ENCODE data around the gene SMIM44. TPM values are rescaled to one million over a fixed set of nuclear protein-coding genes. Genes with fewer than 3 reads are reported as not detected.

SMIM44 gene
- total RNA-seq, 4 donors from 2014 or later, result not detected

- no peak for DNase-seq (ENCODE audit: low spot score in 2 of 2)
- H3K27ac ChIP-seq, result no peak overlapping the region
- no peaks in the 10 kb centered on the region for H3K36me3 ChIP-seq
- no peak overlapping the region for H3K4me3 ChIP-seq
- H3K4me1 ChIP-seq, result no peaks in the 10 kb centered on the region
- TF ChIP-seq POLR2AphosphoS5 (IDR thresholded peaks at IDR 0.05) (no peak), EP300 (IDR thresholded peaks at IDR 0.05) (no peak), CTCF (IDR thresholded peaks at IDR 0.05) (no peak)
- peaks cover 59% of the 10 kb centered on the region for H3K27me3 ChIP-seq
- 75% methylated on average over 18 of the region's 38 CpGs for WGBS
- H3K9me3 ChIP-seq, result no peaks in the 10 kb centered on the region
Measured at GRCh38 chr19:3481241-3482090, 1.8 kb downstream of the SMIM44 start.

GRCh38 chr19:3480383-3481091 lies 2.7 kb downstream of the SMIM44 start, which contains the start of gene SMIM24:
Gene SMIM24, minus strand, starts transcription at chr19:3480525. Its CDS starts 62 bp downstream, at chr19:3480463.
- 83% methylated on average over 9 of the region's 27 CpGs for WGBS
- no peaks in the 10 kb centered on the region for H3K9me3 ChIP-seq
- H3K36me3 ChIP-seq, result no peaks in the 10 kb centered on the region
- H3K27ac ChIP-seq, result no peak within 1 kb of the TSS
- H3K4me3 ChIP-seq, result no peak within 1 kb of the TSS
- TF ChIP-seq EP300 (IDR thresholded peaks at IDR 0.05) (no peak), POLR2A (IDR thresholded peaks at IDR 0.05) (no peak), CTCF (IDR thresholded peaks at IDR 0.05) (no peak), POLR2AphosphoS5 (IDR thresholded peaks at IDR 0.05) (no peak)
- DNase-seq (ENCODE audit: low spot score in 2 of 2), result no peak
- H3K4me1 ChIP-seq, result no peaks in the 10 kb centered on the region
- H3K27me3 ChIP-seq, result peaks cover 59% of the 10 kb centered on the region

GRCh38 chr19:3479834-3480215 lies 3.4 kb downstream of the SMIM44 start:
- 26% methylated on average over 8 of the region's 9 CpGs for WGBS
- Histone ChIP-seq H3K27ac (no peak overlapping the region), H3K27me3 (peaks cover 54% of the 10 kb centered on the region), H3K9me3 (no peaks in the 10 kb centered on the region), H3K4me3 (no peak overlapping the region), H3K36me3 (no peaks in the 10 kb centered on the region), H3K4me1 (no peaks in the 10 kb centered on the region)
- no peak for TF ChIP-seq EP300 (IDR thresholded peaks at IDR 0.05)
- no peak for TF ChIP-seq CTCF (IDR thresholded peaks at IDR 0.05)
- no peak for TF ChIP-seq POLR2AphosphoS5 (IDR thresholded peaks at IDR 0.05)
- no peak for TF ChIP-seq POLR2A (IDR thresholded peaks at IDR 0.05)
- no peak for DNase-seq (ENCODE audit: low spot score in 2 of 2)

GRCh38 chr19:3479177-3479833 lies 3.9 kb downstream of the SMIM44 start:
- DNase-seq (ENCODE audit: low spot score in 2 of 2), result peak in 1 of 2 donors; percentile 63
- WGBS, result 12% methylated on average over 7 of the region's 7 CpGs
- H3K27me3 ChIP-seq, result peaks cover 49% of the 10 kb centered on the region
- TF ChIP-seq POLR2A (IDR thresholded peaks at IDR 0.05) (no peak), EP300 (IDR thresholded peaks at IDR 0.05) (no peak), CTCF (IDR thresholded peaks at IDR 0.05) (no peak), POLR2AphosphoS5 (IDR thresholded peaks at IDR 0.05) (no peak)
- H3K4me1 ChIP-seq, result no peaks in the 10 kb centered on the region
- H3K9me3 ChIP-seq, result no peaks in the 10 kb centered on the region
- no peak overlapping the region for H3K4me3 ChIP-seq
- H3K27ac ChIP-seq, result no peak overlapping the region
- H3K36me3 ChIP-seq, result no peaks in the 10 kb centered on the region
